ENCODE measurements around the gene MCF2L. TPM values are rescaled to one million over a fixed set of nuclear protein-coding genes. Genes with fewer than 3 reads are reported as not detected.

The MCF2L gene
- total RNA-seq, 1 experiment from 2014 or later: 22.1 TPM

- no peaks in the 10 kb centered on the region for H3K27me3 ChIP-seq (replicated peaks; ENCODE audit: control insufficient read depth, insufficient read depth, low read length)
- ChIA-PET POLR2A (no interaction called here), CTCF (no interaction called here)
- no peaks in the 10 kb centered on the region for H3K36me3 ChIP-seq (ENCODE audit: control insufficient read depth, insufficient read depth, low read length)
- no peak for DNase-seq
- Mint-ChIP-seq H3K27ac (ENCODE audit: unreplicated experiment) (no peak overlapping the region), H3K4me3 (ENCODE audit: unreplicated experiment) (no peak overlapping the region), H3K9me3 (ENCODE audit: unreplicated experiment) (no peaks in the 10 kb centered on the region), H3K4me1 (ENCODE audit: low read depth, unreplicated experiment) (no peaks in the 10 kb centered on the region), H3K27me3 (ENCODE audit: insufficient read depth, unreplicated experiment) (no peaks in the 10 kb centered on the region), H3K36me3 (ENCODE audit: insufficient read depth, unreplicated experiment) (no peaks in the 10 kb centered on the region)
- H3K4me3 ChIP-seq (ENCODE audit: low read depth, low read length): no peak overlapping the region
- no peaks in the 10 kb centered on the region for H3K4me1 ChIP-seq
- no peak for TF ChIP-seq CTCF (IDR thresholded peaks at IDR 0.05; ENCODE audit: insufficient read depth in 1 of 2, low read depth in 1 of 2, low read length in 1 of 2, severe bottlenecking in 1 of 2, unreplicated experiment in 1 of 2)
- H3K9me3 ChIP-seq: no peaks in the 10 kb centered on the region
- BruUV-seq (replicated peaks): no TSS peak
- intact Hi-C loops (cut with micrococcal nuclease; ENCODE audit: unreplicated experiment): no loop called here
Measured at GRCh38 chr13:113091891-113092775, 123.1 kb downstream of the MCF2L start.

GRCh38 chr13:113092776-113093579 lies 124.0 kb downstream of the MCF2L start:
- Mint-ChIP-seq H3K27me3 (ENCODE audit: insufficient read depth, unreplicated experiment) (no peaks in the 10 kb centered on the region), H3K4me1 (ENCODE audit: low read depth, unreplicated experiment) (no peaks in the 10 kb centered on the region), H3K36me3 (ENCODE audit: insufficient read depth, unreplicated experiment) (no peaks in the 10 kb centered on the region), H3K27ac (ENCODE audit: unreplicated experiment) (no peak overlapping the region), H3K9me3 (ENCODE audit: unreplicated experiment) (no peaks in the 10 kb centered on the region), H3K4me3 (ENCODE audit: unreplicated experiment) (no peak overlapping the region)
- no peak for DNase-seq
- no peak for TF ChIP-seq CTCF (IDR thresholded peaks at IDR 0.05; ENCODE audit: insufficient read depth in 1 of 2, low read depth in 1 of 2, low read length in 1 of 2, severe bottlenecking in 1 of 2, unreplicated experiment in 1 of 2)
- Histone ChIP-seq H3K4me1 (no peaks in the 10 kb centered on the region), H3K27me3 (replicated peaks; ENCODE audit: control insufficient read depth, insufficient read depth, low read length) (no peaks in the 10 kb centered on the region), H3K4me3 (ENCODE audit: low read depth, low read length) (no peak overlapping the region), H3K36me3 (ENCODE audit: control insufficient read depth, insufficient read depth, low read length) (no peaks in the 10 kb centered on the region), H3K9me3 (no peaks in the 10 kb centered on the region)
- POLR2A ChIA-PET: no interaction called here
- CTCF ChIA-PET: no interaction called here
- intact Hi-C loops (cut with micrococcal nuclease; ENCODE audit: unreplicated experiment): no loop called here
- BruUV-seq (replicated peaks): no TSS peak

GRCh38 chr13:113093580-113094409 lies 124.8 kb downstream of the MCF2L start:
- Histone ChIP-seq H3K4me1 (no peaks in the 10 kb centered on the region), H3K36me3 (ENCODE audit: control insufficient read depth, insufficient read depth, low read length) (no peaks in the 10 kb centered on the region), H3K9me3 (no peaks in the 10 kb centered on the region), H3K27me3 (replicated peaks; ENCODE audit: control insufficient read depth, insufficient read depth, low read length) (no peaks in the 10 kb centered on the region), H3K4me3 (ENCODE audit: low read depth, low read length) (no peak overlapping the region)
- no TSS peak for BruUV-seq (replicated peaks)
- H3K4me1 Mint-ChIP-seq (ENCODE audit: low read depth, unreplicated experiment): no peaks in the 10 kb centered on the region
- no peak for TF ChIP-seq CTCF (IDR thresholded peaks at IDR 0.05; ENCODE audit: insufficient read depth in 1 of 2, low read depth in 1 of 2, low read length in 1 of 2, severe bottlenecking in 1 of 2, unreplicated experiment in 1 of 2)
- intact Hi-C loops (cut with micrococcal nuclease; ENCODE audit: unreplicated experiment): no loop called here
- DNase-seq: no peak
- ChIA-PET CTCF (no interaction called here), POLR2A (no interaction called here)
- H3K9me3 Mint-ChIP-seq (ENCODE audit: unreplicated experiment): no peaks in the 10 kb centered on the region
- H3K27ac Mint-ChIP-seq (ENCODE audit: unreplicated experiment): peak overlapping the region; percentile 49
- no peak overlapping the region for H3K4me3 Mint-ChIP-seq (ENCODE audit: unreplicated experiment)
- H3K36me3 Mint-ChIP-seq (ENCODE audit: insufficient read depth, unreplicated experiment): no peaks in the 10 kb centered on the region
- no peaks in the 10 kb centered on the region for H3K27me3 Mint-ChIP-seq (ENCODE audit: insufficient read depth, unreplicated experiment)

All from Caco-2 (cell line).